HG03025 (cell line): ENCODE measurements around the gene SPTB.

Source experiments
- ATAC-seq: cut with Tn5 transposase; IDR thresholded peaks from one replicate; pipeline ENCODE4 v1.9.1; 2021; ENCODE audit warnings: mild to moderate bottlenecking, moderate library complexity; ENCODE audit not compliant: unreplicated experiment, low FRiP score

SPTB gene

GRCh38 chr14:64702493-64703394 lies 177.0 kb downstream of the SPTB start:
- no peak for ATAC-seq

DNA sequence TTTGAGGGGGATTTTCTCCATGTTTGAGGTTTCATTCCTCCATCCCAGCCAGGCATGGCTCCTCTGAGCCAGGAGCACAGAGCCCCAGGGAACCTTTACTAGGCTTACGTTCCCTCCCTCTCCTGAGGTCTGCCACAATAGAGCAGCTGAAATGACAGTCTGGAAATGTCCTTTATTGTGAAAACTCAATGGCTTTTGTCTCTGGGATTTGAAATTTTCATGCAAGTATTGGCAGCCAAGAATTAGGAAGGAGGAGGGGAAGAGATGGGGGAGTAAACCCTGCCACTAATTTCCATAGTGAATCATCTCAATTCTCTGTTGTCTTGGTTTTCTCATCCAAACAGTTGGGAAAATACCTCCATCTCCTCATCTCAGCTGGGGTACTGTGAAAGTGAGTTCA lies 178.0 kb downstream of the SPTB start:
- ATAC-seq, result no peak

DNA sequence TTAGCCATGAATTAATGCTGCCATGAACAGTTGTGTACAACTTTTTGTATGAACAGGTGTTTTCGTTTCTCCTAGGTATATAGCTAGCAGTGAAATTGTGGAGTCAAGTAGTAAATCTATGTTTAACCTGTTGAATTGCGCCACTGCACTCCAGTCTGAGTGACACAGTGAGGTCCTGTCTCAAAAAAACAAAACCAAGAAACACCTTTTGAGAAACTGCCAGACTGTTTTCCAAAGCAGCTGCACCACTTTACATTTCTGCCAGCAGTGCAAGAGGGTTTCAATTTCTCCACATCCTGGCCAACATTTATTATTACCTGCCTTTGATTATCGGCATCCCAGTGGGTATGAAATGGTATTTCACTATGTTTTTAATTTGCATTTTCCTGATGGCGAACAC lies 178.8 kb downstream of the SPTB start:
- no peak for ATAC-seq

GRCh38 chr14:64700290-64700689 lies 179.4 kb downstream of the SPTB start:
- ATAC-seq, result no peak

DNA sequence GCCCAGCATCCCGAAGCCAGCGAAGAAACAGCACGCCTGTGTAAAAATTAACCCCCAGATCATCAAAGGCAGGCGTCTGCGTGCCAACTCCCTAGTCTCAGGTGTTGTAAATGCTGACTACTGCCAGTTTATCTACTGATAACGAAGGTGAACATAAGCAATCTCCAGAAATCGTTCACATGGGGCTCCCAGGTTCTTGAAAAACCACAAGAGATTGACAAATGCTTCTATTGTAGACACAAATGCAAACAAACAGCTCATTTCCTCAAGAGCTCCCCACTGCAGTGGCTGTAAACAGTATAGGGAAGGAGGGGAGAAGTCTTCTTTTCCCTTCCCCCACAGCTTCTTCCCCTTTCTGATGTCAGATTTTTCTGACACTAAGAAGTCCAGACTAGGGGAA lies 180.8 kb downstream of the SPTB start:
- no peak for ATAC-seq

DNA sequence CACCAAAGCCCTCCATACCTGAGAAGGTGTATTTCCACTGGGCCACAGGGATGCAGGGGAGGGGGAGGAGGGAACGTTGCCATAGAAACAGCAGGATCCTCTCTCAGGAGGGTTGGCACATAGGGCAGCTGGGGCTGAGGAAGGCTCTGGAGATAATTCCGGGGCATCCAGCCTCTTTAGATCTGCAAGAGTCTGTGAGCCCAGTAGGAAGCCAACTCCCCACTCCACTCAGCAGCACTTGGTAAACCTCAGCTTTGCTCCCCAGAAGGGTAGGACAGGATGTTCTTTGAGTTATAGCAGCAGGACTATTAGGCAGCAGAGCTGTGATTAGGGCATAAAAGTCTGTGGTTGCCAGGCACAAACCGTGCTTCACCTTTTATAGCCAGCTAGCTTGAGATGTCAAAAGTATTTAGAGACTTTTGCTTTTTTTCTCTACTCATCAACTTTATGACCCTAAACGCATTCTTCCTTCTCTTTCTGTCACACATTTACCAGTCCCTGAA lies 183.3 kb downstream of the SPTB start:
- no peak for ATAC-seq
